ENCODE data around the gene GNA14. TPM values are rescaled to one million over a fixed set of nuclear protein-coding genes. Genes with fewer than 3 reads are reported as not detected.
"Not testable (repeated sequence)": the region's sequence is repeated elsewhere in the genome, so short reads cannot be mapped to it uniquely, and the experiment has no call there.

The GNA14 gene
- polyA plus RNA-seq, 1 donor = 6.0 TPM

GRCh38 chr9:77643871-77644270 lies 4.3 kb downstream of the GNA14 start:
- DNase-seq = no peak

DNA sequence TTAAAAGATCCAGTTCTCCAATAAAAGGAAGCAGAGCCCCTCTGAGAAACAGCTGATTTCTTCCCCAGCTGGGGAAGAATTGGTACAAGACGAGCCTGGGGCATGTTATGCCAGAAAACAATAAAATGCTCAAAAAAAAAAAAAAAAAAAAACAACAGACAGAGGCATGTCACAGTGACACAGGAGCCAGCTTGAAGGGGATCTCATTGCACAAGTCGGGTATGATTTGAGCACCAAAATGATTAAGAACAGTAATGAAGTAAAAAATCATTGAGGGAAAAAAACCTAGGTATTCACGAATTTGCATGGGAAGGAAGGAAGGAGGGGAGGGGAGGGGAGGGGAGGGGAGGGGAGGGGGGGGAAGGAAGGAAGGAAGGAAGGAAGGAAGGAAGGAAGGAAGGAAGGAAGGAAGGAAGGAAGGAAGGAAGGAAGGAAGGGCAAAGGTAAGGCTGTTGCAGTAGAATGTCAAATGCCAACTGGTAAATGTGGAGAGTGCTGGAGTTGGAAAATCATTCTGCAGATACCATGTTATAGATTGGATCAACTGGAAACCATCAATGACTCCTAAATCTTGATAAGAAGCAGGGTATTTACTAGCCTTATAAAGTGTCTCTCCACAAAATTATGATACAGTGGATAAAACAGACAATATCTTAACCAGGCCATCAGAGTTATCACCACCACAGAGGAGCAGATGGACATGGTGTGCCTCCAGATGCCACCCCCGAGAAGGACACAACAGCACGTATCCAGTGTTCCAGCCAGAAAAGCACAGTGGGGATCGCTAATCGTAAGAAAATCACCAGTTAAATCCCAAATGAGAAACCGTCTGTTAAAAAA lies 7.2 kb downstream of the GNA14 start:
- no peak for DNase-seq

DNA sequence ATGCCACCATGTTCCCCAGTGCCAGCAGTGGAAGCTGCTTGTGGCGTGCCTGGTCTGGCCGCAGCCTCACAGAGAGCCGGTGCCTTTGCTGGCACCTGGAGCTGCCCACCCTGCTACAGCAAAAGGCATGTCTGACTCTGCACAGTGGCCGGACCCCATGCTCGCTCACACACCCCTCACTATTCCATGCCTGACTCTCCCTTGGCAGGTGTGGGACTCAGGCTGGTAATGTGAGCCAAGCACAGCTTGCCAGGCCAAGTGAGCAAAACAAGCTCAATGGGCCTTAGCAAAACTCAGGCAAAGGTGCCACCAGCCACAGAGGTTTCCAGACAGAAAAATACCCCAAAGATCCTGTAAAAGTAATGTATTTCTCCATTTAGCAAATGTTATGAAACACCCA lies 15.5 kb downstream of the GNA14 start:
- no peak for DNase-seq

GRCh38 chr9:77628864-77629263 lies 19.3 kb downstream of the GNA14 start:
- DNase-seq = not testable (repeated sequence)

DNA sequence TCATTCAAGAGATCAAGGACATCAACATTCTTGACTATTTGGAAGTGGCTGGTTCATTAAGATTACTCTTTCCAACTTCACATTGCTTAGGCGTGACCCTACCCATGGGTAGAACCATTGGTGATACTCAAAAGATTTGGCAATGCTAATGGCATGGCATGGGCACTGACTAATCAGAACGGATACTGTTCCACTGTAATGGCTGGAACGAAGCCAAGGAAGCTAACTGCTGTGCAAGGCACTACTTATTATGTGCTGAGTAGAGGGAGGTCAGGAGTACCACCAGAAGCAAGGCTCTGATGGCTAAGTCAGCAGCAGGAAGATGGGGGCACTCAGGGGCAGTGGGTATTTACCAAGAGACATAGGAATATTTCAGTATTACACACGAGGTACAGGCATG lies 31.9 kb downstream of the GNA14 start:
- no peak for DNase-seq

DNA sequence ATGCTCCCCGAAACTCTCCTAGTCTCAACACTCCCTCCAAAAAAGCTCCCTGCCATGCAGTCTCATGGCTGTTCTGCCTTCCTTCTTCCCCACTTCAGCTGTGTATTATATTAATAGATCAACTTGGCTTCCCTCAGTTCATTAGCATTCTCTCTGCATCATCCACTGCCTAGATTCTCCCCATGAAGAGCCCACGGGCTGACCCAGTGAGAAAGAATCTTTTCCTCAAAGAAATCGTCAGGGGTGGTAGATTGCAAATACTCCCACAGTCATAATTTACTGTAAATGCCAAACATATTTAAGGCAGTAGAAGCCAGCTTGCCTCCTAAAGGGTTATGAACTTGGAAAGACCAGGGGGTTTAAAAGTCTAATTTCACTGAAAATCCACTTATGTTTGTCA lies 33.5 kb downstream of the GNA14 start:
- DNase-seq = no peak

GRCh38 chr9:77606526-77606925 lies 41.6 kb downstream of the GNA14 start:
- DNase-seq = no peak

- DNase-seq = no peak
Measured at GRCh38 chr9:77605449-77606220, 42.5 kb downstream of the GNA14 start.

GRCh38 chr9:77604316-77604715 lies 43.8 kb downstream of the GNA14 start:
- no peak for DNase-seq

GRCh38 chr9:77602852-77603251 lies 45.3 kb downstream of the GNA14 start:
- no peak for DNase-seq

GRCh38 chr9:77601476-77602099 lies 46.5 kb downstream of the GNA14 start:
- no peak for DNase-seq

DNA sequence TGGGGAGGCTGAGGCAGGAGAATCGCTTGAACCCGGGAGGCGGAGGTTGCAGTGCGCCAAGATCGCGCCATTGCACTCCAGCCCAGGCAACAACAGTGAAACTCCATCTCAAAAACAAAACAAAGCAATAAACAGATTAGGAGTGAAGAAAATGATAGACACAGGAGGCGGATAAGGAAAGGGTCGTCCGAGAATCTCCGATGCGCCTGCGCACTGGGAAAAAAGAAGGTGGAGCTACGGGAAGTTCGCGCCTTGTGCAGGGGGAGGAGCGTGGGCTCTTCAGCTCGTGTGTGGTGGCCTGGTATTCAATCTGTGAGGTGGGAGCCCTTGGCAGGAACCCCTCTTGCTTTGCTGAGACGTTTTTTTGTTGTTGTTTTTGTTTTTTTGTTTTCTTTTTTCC lies 47.3 kb downstream of the GNA14 start:
- DNase-seq = no peak

DNA sequence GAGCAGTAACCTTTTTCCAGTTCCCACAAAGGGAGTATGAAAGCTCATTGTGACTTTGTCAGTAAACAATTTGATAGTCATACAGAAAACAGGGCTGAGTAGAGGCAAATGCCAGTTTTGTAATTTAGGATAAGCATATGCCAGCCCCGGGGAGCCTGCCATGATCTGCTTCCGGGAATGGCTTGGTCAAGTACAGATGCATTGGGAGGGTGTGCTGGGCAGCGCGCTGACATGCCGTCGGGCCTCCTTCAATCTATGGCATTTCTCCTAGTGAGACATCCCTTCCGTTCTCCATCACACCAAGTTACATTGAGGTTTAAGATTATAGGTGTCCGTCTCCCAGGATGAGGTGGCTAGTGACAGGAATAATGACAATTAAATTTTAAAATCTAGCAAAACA lies 48.6 kb downstream of the GNA14 start:
- no peak for DNase-seq

- peak; percentile 59 for DNase-seq
Measured at GRCh38 chr9:77598991-77599390, 49.1 kb downstream of the GNA14 start.

GRCh38 chr9:77598524-77598923 lies 49.6 kb downstream of the GNA14 start:
- DNase-seq = peak; percentile 71

DNA sequence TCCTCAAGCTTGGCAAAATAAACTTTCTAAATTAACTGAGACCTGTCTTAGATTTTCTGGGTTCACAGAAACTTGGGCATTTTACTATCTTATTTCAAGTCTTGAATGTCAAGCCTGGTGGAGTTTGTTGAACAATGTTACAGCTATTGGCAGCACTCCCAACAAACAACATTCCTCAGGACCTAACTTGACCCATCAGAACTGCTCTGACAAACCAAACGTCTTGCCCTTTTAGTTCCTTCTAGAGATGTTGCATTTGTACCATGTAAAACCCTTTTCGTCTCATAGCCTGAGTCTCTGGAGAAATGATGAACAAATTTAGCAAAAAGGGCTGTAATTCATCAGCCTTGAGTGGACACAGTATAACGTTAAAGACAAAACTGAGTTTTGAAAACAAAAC lies 51.1 kb downstream of the GNA14 start:
- no peak for DNase-seq

DNA sequence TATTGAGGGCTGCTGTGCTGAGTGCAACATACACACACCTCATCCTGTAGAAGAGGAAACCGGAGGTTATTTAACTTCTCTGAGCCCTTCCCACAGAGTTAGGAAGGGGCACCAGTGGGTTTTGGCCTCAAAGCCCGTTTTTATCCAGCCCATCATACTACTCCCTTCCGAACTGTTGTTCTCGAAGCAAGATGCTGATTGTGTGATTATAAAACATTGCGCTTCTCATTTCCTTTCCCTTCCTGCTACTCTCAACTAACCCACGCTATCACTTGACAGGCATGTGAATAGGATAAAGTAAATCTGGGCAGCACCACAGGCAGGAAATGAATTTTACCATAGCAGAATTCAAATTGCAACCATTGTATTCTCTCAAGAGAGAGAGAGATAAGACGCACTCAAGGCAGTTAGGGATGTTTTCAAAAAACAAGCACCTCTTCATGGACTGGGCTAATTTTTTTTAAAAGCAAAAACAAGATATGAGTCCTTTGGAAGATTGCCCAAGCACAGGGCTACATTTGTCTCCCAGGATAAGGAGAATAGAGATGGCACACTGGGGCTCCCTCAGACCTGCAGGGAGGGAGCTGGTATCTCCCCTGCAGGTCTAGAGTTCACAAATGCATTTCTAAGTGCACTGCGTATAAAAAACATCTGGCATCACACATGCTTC lies 52.6 kb downstream of the GNA14 start:
- DNase-seq = no peak

- DNase-seq = no peak
Measured at GRCh38 chr9:77594963-77595362, 53.2 kb downstream of the GNA14 start.

- no peak for DNase-seq
Measured at GRCh38 chr9:77593528-77593927, 54.6 kb downstream of the GNA14 start.

- no peak for DNase-seq
Measured at GRCh38 chr9:77592476-77592875, 55.6 kb downstream of the GNA14 start.

DNA sequence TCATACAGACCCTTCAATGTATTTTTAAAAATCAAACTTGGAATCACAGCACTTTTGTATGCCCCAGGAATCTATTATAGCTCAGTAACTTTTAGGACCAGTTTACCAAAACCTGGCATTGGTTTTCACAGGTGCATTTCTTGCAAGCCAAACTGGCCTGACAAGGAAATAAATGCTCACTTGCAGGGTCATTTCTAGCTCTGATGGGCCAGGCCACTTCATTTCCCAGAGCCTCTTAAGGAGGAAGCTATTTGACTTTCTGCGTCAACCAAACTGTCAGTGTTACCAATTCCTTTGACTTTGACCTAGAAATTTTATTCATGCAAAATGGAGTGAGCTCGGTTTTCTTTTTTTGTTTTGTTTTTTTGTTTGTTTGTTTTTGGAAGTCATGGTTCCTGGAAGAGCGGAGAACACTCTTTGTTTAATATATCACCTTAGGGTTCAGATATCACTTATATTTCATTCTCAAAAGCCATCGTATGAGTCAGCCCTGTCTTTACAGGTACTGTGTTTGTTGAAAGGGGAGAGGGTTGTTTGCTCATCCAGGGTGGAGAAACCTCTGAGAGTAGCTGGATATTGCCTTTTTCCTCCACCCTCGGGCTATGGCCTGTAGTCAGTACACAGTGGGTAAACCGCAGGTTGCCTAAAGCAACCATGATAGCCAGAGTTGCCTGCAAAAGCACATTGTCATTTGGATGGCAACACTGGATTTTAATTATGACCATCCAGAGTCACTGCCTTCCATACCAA lies 58.9 kb downstream of the GNA14 start:
- no peak for DNase-seq

- DNase-seq = no peak
Measured at GRCh38 chr9:77588271-77588937, 59.7 kb downstream of the GNA14 start.
